Progenitor cell of endocrine pancreas (in vitro differentiated cells): ENCODE data around the gene STT3A. TPM values are rescaled to one million over a fixed set of nuclear protein-coding genes. Genes with fewer than 3 reads are reported as not detected.

Source experiments
- DNase-seq: peaks from one replicate; pipeline ENCODE4 v3.0.0; 2021; ENCODE audit warnings: low spot score; ENCODE audit not compliant: unreplicated experiment
- H3K27ac Mint-ChIP-seq: 2 replicates; pipeline ENCODE4 v1.8.0; 2021; ENCODE audit warnings: mild to moderate bottlenecking, moderate library complexity, mixed read lengths
- H3K27me3 Mint-ChIP-seq: 2 replicates; pipeline ENCODE4 v1.8.0; 2021; ENCODE audit warnings: mixed read lengths
- H3K36me3 Mint-ChIP-seq: 2 replicates; pipeline ENCODE4 v1.8.0; 2022; ENCODE audit warnings: mixed read lengths; ENCODE audit not compliant: insufficient read depth
- H3K4me1 Mint-ChIP-seq: 2 replicates; pipeline ENCODE4 v1.8.0; 2021; ENCODE audit warnings: low read depth, mixed read lengths
- H3K4me3 Mint-ChIP-seq: 2 replicates; pipeline ENCODE4 v1.8.0; 2021; ENCODE audit warnings: low read depth, mild to moderate bottlenecking, moderate library complexity, mixed read lengths
- H3K9me3 Mint-ChIP-seq: 2 replicates; pipeline ENCODE4 v1.8.0; 2021; ENCODE audit warnings: low read depth, mixed read lengths
- total RNA-seq: library from RNA; stranded (reverse); gene quantifications from 2 replicates; pipeline ENCODE4 v1.2.1, GENCODE V29; 2021
- TF ChIP-seq, protein P1 (sequence below): fragments of 200-600 bp; sonication (generic); IDR thresholded peaks from one replicate; pipeline ENCODE4 v1.5.0; 2021; ENCODE audit warnings: antibody characterized with exemption, mild to moderate bottlenecking; ENCODE audit not compliant: unreplicated experiment

STT3A gene
- total RNA-seq, 1 donor from 2014 or later = 162 TPM

GRCh38 chr11:125600663-125601062 is 8.0 kb downstream of the STT3A start:
- peaks cover 25% of the 10 kb centered on the region for H3K36me3 Mint-ChIP-seq

GRCh38 chr11:125603207-125603606 is 10.6 kb downstream of the STT3A start:
- H3K4me1 Mint-ChIP-seq = peaks cover 1% of the 10 kb centered on the region
- H3K36me3 Mint-ChIP-seq = peaks cover 28% of the 10 kb centered on the region
- no peak overlapping the region for H3K27ac Mint-ChIP-seq
- TF ChIP-seq, protein P1, sequence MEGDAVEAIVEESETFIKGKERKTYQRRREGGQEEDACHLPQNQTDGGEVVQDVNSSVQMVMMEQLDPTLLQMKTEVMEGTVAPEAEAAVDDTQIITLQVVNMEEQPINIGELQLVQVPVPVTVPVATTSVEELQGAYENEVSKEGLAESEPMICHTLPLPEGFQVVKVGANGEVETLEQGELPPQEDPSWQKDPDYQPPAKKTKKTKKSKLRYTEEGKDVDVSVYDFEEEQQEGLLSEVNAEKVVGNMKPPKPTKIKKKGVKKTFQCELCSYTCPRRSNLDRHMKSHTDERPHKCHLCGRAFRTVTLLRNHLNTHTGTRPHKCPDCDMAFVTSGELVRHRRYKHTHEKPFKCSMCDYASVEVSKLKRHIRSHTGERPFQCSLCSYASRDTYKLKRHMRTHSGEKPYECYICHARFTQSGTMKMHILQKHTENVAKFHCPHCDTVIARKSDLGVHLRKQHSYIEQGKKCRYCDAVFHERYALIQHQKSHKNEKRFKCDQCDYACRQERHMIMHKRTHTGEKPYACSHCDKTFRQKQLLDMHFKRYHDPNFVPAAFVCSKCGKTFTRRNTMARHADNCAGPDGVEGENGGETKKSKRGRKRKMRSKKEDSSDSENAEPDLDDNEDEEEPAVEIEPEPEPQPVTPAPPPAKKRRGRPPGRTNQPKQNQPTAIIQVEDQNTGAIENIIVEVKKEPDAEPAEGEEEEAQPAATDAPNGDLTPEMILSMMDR = no peak
- no peaks in the 10 kb centered on the region for H3K9me3 Mint-ChIP-seq
- no peaks in the 10 kb centered on the region for H3K27me3 Mint-ChIP-seq
- H3K4me3 Mint-ChIP-seq = no peak overlapping the region
- no peak for DNase-seq

More at GRCh38 chr11:125600663-125601062, 8.0 kb downstream of the STT3A start:
- Mint-ChIP-seq H3K4me3 (no peak overlapping the region), H3K4me1 (peaks cover 1% of the 10 kb centered on the region), H3K9me3 (no peaks in the 10 kb centered on the region), H3K27me3 (no peaks in the 10 kb centered on the region), H3K27ac (no peak overlapping the region)
- DNase-seq = no peak
- TF ChIP-seq, protein P1 = no peak

GRCh38 chr11:125605417-125605816 is 12.8 kb downstream of the STT3A start:
- Mint-ChIP-seq H3K27ac (no peak overlapping the region), H3K4me3 (no peak overlapping the region), H3K4me1 (no peaks in the 10 kb centered on the region), H3K36me3 (peaks cover 37% of the 10 kb centered on the region), H3K9me3 (no peaks in the 10 kb centered on the region), H3K27me3 (no peaks in the 10 kb centered on the region)
- no peak for DNase-seq
- TF ChIP-seq, protein P1 = no peak

DNA sequence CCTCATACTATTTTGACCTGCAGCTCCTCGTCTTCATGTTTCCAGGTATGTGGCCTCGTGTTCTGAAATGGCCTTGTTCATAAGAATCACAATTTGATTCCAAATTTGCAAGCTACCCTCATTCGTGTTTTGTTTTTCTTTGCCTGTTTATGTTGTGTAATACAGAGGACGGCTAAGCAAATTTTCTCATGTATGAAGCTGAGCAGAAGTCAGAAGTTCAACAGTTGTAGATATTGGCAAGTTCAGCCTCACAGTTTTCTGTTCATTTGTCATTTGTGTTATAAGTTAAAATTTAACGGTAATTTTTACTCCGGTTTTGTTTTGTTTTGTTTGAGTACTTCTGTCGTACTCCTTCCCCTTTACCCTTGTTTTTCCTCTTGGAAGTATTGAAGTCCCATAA is 16.9 kb downstream of the STT3A start:
- Mint-ChIP-seq H3K4me1 (no peaks in the 10 kb centered on the region), H3K27ac (no peak overlapping the region), H3K36me3 (peaks cover 49% of the 10 kb centered on the region), H3K9me3 (no peaks in the 10 kb centered on the region), H3K4me3 (no peak overlapping the region), H3K27me3 (no peaks in the 10 kb centered on the region)
- TF ChIP-seq, protein P1 = no peak
- DNase-seq = no peak

DNA sequence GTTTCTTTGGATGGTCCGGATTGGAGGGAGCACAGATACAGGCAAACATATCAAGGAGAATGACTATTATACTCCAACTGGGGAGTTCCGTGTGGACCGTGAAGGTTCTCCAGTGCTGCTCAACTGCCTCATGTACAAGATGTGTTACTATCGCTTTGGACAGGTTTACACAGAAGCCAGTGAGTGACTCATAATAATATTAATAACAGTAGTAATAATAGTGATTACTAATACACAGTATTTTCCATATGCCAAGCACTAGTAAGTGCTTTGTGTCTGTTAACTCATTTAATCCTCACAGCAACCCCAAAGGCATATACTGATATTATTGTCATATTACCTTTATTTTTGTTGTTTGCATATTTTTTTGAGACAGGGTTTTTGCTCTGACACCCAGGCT is 25.7 kb downstream of the STT3A start:
- Mint-ChIP-seq H3K4me1 (no peaks in the 10 kb centered on the region), H3K36me3 (peaks cover 23% of the 10 kb centered on the region), H3K9me3 (no peaks in the 10 kb centered on the region), H3K4me3 (no peak overlapping the region), H3K27ac (no peak overlapping the region), H3K27me3 (no peaks in the 10 kb centered on the region)
- no peak for DNase-seq
- TF ChIP-seq, protein P1 = no peak
